ENCODE measurements around the gene NFX1.
A peak's percentile ranks its signal among the peaks of the same experiment; 100 is the strongest.

The NFX1 gene

DNA sequence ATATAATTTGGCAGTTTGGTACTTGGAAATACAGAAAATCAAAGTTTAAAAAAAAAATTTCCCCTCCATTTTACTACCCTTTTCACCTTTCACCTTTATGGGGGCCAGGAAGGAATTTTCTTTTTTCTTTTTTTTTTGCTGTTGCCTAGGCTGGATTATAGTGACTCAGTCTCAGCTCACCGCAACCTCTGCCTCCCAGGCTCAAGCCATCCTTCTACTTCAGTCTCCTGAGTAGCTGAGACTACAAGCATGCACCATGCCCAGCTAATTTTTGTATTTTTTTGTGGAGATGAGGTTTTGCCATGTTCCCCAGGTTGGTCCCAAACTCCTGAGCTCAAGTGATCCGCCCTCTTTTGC lies 16.4 kb upstream of the NFX1 start:
- TF ChIP-seq, protein P1, sequence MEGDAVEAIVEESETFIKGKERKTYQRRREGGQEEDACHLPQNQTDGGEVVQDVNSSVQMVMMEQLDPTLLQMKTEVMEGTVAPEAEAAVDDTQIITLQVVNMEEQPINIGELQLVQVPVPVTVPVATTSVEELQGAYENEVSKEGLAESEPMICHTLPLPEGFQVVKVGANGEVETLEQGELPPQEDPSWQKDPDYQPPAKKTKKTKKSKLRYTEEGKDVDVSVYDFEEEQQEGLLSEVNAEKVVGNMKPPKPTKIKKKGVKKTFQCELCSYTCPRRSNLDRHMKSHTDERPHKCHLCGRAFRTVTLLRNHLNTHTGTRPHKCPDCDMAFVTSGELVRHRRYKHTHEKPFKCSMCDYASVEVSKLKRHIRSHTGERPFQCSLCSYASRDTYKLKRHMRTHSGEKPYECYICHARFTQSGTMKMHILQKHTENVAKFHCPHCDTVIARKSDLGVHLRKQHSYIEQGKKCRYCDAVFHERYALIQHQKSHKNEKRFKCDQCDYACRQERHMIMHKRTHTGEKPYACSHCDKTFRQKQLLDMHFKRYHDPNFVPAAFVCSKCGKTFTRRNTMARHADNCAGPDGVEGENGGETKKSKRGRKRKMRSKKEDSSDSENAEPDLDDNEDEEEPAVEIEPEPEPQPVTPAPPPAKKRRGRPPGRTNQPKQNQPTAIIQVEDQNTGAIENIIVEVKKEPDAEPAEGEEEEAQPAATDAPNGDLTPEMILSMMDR (IDR thresholded peaks at IDR 0.05; ENCODE audit: control insufficient read depth, insufficient read depth, low read depth, low read length, missing control alignments): no peak
- DNase-seq (ENCODE audit: low read depth): no peak
- H3K4me3 ChIP-seq (ENCODE audit: control insufficient read depth, low read depth, low read length): no peak overlapping the region

DNA sequence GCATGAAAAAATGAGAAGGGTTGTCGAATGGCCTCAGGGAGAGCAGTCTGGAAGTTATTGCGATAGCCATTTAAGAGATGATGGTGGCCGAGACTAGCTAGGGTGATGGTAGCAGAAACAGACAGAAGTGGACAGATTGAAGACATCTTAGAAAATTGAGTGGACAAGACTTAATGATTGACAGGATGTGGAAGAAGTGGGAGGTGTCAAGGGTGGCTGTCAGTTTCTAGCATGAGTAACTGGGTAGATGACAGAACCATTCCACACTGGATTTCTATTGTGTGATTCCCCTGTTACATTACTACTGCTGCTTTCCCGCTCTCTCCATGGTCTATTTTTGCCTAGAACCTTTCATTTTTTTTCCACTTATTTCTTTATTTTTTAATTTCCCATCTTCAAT lies 12.8 kb upstream of the NFX1 start:
- TF ChIP-seq, protein P1 (IDR thresholded peaks at IDR 0.05; ENCODE audit: control insufficient read depth, insufficient read depth, low read depth, low read length, missing control alignments): no peak
- no peak for DNase-seq (ENCODE audit: low read depth)
- no peak overlapping the region for H3K4me3 ChIP-seq (ENCODE audit: control insufficient read depth, low read depth, low read length)

DNA sequence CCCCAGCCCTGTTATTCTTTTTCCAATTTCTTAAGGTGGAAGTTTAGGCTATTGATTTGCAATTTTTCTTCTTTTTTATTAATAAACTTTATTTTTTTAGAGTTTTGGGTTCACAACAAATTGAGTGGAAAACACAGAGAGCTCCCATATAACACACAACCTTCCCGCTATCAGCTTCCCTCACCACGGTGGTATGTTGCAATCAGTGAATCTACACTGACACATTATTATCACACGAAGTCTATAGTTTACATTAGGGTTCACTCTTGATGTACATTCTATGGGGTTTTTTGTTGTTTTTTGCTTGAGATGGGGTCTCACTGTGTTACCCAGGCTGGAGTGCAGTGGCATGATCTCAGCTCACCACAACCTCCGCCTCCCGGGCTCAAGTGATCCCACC lies 4.8 kb upstream of the NFX1 start:
- no peak overlapping the region for H3K4me3 ChIP-seq (ENCODE audit: control insufficient read depth, low read depth, low read length)
- DNase-seq (ENCODE audit: low read depth): no peak
- TF ChIP-seq, protein P1 (IDR thresholded peaks at IDR 0.05; ENCODE audit: control insufficient read depth, insufficient read depth, low read depth, low read length, missing control alignments): no peak

DNA sequence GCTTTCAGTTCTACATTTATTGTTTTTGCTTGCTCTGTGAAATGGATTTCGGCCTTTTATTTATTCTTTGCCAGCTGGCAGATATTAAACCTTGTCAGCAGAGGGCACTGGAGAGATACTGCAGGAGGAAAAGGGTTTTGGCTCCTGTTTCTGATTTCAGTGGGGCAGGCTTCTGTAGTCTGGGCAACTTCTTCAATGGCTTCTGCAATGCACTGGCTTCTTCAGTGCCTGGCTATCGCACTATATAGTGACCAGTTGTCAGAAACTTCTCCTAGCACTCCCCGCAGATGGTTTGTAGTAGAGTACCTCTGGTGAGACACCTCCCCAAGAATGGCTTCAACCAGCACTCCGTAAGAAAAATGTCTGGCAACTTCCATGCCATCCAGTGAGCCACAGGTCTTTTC lies 3.2 kb upstream of the NFX1 start:
- no peak overlapping the region for H3K4me3 ChIP-seq (ENCODE audit: control insufficient read depth, low read depth, low read length)
- peak; percentile 27 for DNase-seq (ENCODE audit: low read depth)
- TF ChIP-seq, protein P1 (IDR thresholded peaks at IDR 0.05; ENCODE audit: control insufficient read depth, insufficient read depth, low read depth, low read length, missing control alignments): peak; percentile 80

DNA sequence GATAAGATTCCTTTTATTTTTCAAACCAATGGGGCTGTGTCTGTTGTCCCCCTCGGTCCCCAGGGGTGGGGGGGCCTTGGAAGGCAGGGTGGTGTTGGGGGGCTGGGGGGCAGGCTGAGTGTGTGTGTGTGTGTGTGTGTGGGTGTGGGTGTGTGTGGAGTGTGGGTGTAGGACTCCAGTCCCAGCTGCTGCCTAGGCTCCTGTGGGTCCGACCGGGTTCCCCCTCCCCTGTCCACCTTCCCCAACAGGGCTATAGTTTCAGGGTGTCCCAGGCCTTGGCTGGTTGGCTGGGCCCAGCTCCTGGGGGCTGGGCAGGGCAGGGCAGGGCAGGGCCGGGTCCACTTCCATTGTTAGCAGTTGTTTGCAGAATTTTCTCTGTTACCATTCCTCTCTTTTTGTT lies 2.1 kb upstream of the NFX1 start:
- no peak for DNase-seq (ENCODE audit: low read depth)
- H3K4me3 ChIP-seq (ENCODE audit: control insufficient read depth, low read depth, low read length): no peak overlapping the region
- TF ChIP-seq, protein P1 (IDR thresholded peaks at IDR 0.05; ENCODE audit: control insufficient read depth, insufficient read depth, low read depth, low read length, missing control alignments): no peak

DNA sequence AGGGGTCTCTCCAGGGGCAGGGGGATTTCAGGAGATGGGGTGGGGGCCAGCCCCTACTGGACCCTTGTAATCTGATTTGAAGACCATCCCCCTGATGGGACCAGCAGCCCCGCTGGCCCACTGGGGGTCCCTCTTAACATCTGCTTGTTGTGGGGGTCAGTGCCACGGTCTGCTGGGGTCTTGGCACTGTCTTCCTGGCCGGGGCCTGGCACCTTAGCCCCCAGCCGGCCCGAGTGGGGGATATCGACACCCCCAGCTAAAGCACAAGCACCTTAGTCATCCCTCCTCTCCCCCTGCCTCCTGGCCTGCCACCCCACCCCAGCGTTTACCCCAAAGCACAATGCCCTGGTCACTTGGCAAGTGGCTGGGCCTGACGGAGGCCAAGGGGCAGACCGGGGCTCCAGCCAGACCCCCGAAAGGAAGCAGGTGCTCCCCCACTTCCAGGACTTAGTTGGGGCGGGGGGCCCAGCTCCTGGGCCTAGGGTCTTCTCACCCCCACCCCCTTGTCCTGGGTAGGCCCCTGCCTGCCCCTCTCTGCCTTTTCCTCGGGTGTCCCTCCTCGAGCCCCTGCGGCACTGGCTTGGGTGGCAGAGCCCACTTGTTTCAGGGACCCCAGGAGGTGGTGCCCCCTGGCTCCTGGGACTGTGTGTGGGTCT lies 1.4 kb upstream of the NFX1 start:
- TF ChIP-seq, protein P1 (IDR thresholded peaks at IDR 0.05; ENCODE audit: control insufficient read depth, insufficient read depth, low read depth, low read length, missing control alignments): no peak
- no peak for DNase-seq (ENCODE audit: low read depth)
- H3K4me3 ChIP-seq (ENCODE audit: control insufficient read depth, low read depth, low read length): no peak overlapping the region

DNA sequence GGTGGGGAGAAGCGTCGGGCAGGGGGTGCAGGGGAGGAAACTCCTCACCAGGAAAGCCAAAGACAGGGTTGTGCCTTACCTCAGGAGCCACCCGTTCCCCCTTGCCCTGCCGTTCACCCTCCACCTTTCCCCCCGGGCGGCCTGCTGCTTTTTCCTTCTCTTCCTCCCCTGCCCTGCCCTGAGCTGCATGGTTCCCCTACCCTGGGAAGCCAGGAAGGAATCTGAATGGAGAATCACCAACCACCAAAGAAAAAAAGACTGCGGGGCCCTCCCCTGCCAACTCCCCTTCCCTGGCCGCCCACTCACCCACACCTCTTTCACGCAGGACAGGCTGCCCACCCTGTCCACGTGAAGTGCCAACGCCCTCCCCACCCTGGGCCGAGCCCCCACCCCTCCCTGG lies 820 bp upstream of the NFX1 start:
- TF ChIP-seq, protein P1 (IDR thresholded peaks at IDR 0.05; ENCODE audit: control insufficient read depth, insufficient read depth, low read depth, low read length, missing control alignments): no peak
- no peak for DNase-seq (ENCODE audit: low read depth)
- H3K4me3 ChIP-seq (ENCODE audit: control insufficient read depth, low read depth, low read length): peak overlapping the region; percentile 82
